Glutamatergic neuron (in vitro differentiated cells): Measurements from ENCODE around the gene FLT1. TPM values are rescaled to one million over a fixed set of nuclear protein-coding genes. Genes with fewer than 3 reads are reported as not detected.

Experiments used
- DNase-seq: peaks from one replicate; pipeline ENCODE4 v3.0.0; 2022
- H3K27ac Mint-ChIP-seq: one replicate; pipeline ENCODE4 v1.8.0; 2020; ENCODE audit warnings: mild to moderate bottlenecking, mixed read lengths, inconsistent platforms; ENCODE audit not compliant: unreplicated experiment
- H3K27me3 Mint-ChIP-seq: one replicate; pipeline ENCODE4 v1.8.0; 2020; ENCODE audit warnings: mild to moderate bottlenecking, moderate library complexity, mixed read lengths, inconsistent platforms; ENCODE audit not compliant: unreplicated experiment
- H3K36me3 Mint-ChIP-seq: one replicate; pipeline ENCODE4 v1.8.0; 2020; ENCODE audit warnings: mild to moderate bottlenecking, mixed read lengths, inconsistent platforms; ENCODE audit not compliant: unreplicated experiment
- H3K4me1 Mint-ChIP-seq: one replicate; pipeline ENCODE4 v1.8.0; 2020; ENCODE audit warnings: mild to moderate bottlenecking, low read depth, mixed read lengths, inconsistent platforms; ENCODE audit not compliant: unreplicated experiment
- H3K4me3 Mint-ChIP-seq: one replicate; pipeline ENCODE4 v1.8.0; 2020; ENCODE audit warnings: mild to moderate bottlenecking, mixed read lengths, inconsistent platforms; ENCODE audit not compliant: unreplicated experiment
- H3K9me3 Mint-ChIP-seq: one replicate; pipeline ENCODE4 v1.8.0; 2020; ENCODE audit warnings: mild to moderate bottlenecking, moderate library complexity, mixed read lengths, inconsistent platforms; ENCODE audit not compliant: unreplicated experiment
- CTCF ChIP-seq: fragments of 200-600 bp; sonication (generic); IDR thresholded peaks from one replicate; pipeline ENCODE4 v1.5.0; 2021; ENCODE audit not compliant: partially characterized antibody, unreplicated experiment
- total RNA-seq: library from RNA; stranded (reverse); fragmentation: NEBNext Ultra II Directional; extraction: Animal tissue kit (Norgen Biotek cat#: 25700); gene quantifications from one replicate; pipeline ENCODE4 v1.2.1, GENCODE V29; 2021; ENCODE audit not compliant: unreplicated experiment

FLT1 gene
- total RNA-seq, 1 donor from 2014 or later, result 49.8 TPM

GRCh38 chr13:28392896-28393505, 101.9 kb downstream of the FLT1 start:
- Mint-ChIP-seq H3K27ac (no peak overlapping the region), H3K36me3 (no peaks in the 10 kb centered on the region), H3K4me1 (peaks cover 1% of the 10 kb centered on the region), H3K4me3 (no peak overlapping the region), H3K9me3 (no peaks in the 10 kb centered on the region), H3K27me3 (no peaks in the 10 kb centered on the region)
- no peak for TF ChIP-seq CTCF
- no peak for DNase-seq

GRCh38 chr13:28392428-28392827, 102.5 kb downstream of the FLT1 start:
- Mint-ChIP-seq H3K9me3 (no peaks in the 10 kb centered on the region), H3K27ac (no peak overlapping the region), H3K36me3 (no peaks in the 10 kb centered on the region)

GRCh38 chr13:28387740-28388501, 107.0 kb downstream of the FLT1 start:
- no peak for DNase-seq
- no peak for TF ChIP-seq CTCF
- Mint-ChIP-seq H3K27ac (no peak overlapping the region), H3K4me3 (no peak overlapping the region), H3K9me3 (no peaks in the 10 kb centered on the region), H3K4me1 (peaks cover 1% of the 10 kb centered on the region), H3K36me3 (no peaks in the 10 kb centered on the region), H3K27me3 (no peaks in the 10 kb centered on the region)

More at GRCh38 chr13:28392428-28392827, 102.5 kb downstream of the FLT1 start:
- no peak for TF ChIP-seq CTCF
- Mint-ChIP-seq H3K27me3 (no peaks in the 10 kb centered on the region), H3K4me3 (no peak overlapping the region), H3K4me1 (peaks cover 1% of the 10 kb centered on the region)
- DNase-seq, result no peak

GRCh38 chr13:28385362-28385761, 109.6 kb downstream of the FLT1 start:
- no peak overlapping the region for H3K27ac Mint-ChIP-seq
- no peak for TF ChIP-seq CTCF
- no peaks in the 10 kb centered on the region for H3K9me3 Mint-ChIP-seq
- no peak for DNase-seq
- no peaks in the 10 kb centered on the region for H3K27me3 Mint-ChIP-seq
- no peaks in the 10 kb centered on the region for H3K4me1 Mint-ChIP-seq
- H3K4me3 Mint-ChIP-seq, result no peak overlapping the region
- H3K36me3 Mint-ChIP-seq, result no peaks in the 10 kb centered on the region

GRCh38 chr13:28384789-28385188, 110.1 kb downstream of the FLT1 start:
- no peak for DNase-seq
- H3K27ac Mint-ChIP-seq, result no peak overlapping the region
- no peaks in the 10 kb centered on the region for H3K9me3 Mint-ChIP-seq
- H3K36me3 Mint-ChIP-seq, result no peaks in the 10 kb centered on the region
- H3K4me3 Mint-ChIP-seq, result no peak overlapping the region
- no peaks in the 10 kb centered on the region for H3K27me3 Mint-ChIP-seq
- TF ChIP-seq CTCF, result no peak
- H3K4me1 Mint-ChIP-seq, result no peaks in the 10 kb centered on the region
